Vagina (tissue), 2 donors: ENCODE measurements around the gene DNMT3B. TPM values are rescaled to one million over a fixed set of nuclear protein-coding genes. Genes with fewer than 3 reads are reported as not detected.

ENCODE experiments used
- DNase-seq, 2 donors: peaks; one replicate each; pipeline ENCODE4 v3.0.0-alpha.2; 2017; ENCODE audit errors: extremely low spot score in 2 of 2
- H3K27ac ChIP-seq: fragments of 200-600 bp; sonication (generic); one replicate; pipeline ENCODE4 v1.5.1; 2019
- H3K27me3 ChIP-seq: fragments of 200-600 bp; sonication (generic); one replicate; pipeline ENCODE4 v1.5.1; 2019
- H3K36me3 ChIP-seq, 2 donors: fragments of 200-600 bp; sonication (generic); one replicate each; pipeline ENCODE4 v1.5.1; 2017 to 2019
- H3K4me1 ChIP-seq: fragments of 200-600 bp; sonication (generic); one replicate; pipeline ENCODE4 v1.5.1; 2019
- H3K4me3 ChIP-seq, 2 donors: fragments of 200-600 bp; sonication (generic); 1 replicate in 1 of 2; 2 replicates in 1 of 2; pipeline ENCODE4 v1.5.1; 2016 to 2019
- H3K9me3 ChIP-seq: fragments of 200-600 bp; sonication (generic); one replicate; pipeline ENCODE4 v1.5.1; 2019
- POLR2A ChIP-seq, 2 donors: fragments of 450-650 bp; IDR thresholded peaks; one replicate each; pipeline ENCODE4 v1.6.1; 2017; ENCODE audit warnings: antibody characterized with exemption in 2 of 2, mild to moderate bottlenecking in 2 of 2, moderate library complexity in 2 of 2
- POLR2AphosphoS5 ChIP-seq, 2 donors: sonication (generic); formaldehyde crosslinking; IDR thresholded peaks; one replicate each; pipeline ENCODE4 v1.9.0; 2017; ENCODE audit warnings: antibody characterized with exemption in 2 of 2, mild to moderate bottlenecking in 2 of 2, low read depth in 1 of 2; ENCODE audit not compliant: insufficient read depth in 1 of 2
- intact Hi-C: fragments of 100-400 bp; cut with DNase I; formaldehyde crosslinking; loops from one replicate; pipeline ENCODE4 v1.15.1; 2023
- total RNA-seq: library from RNA; depleted of rRNA; stranded (reverse); fragments of >200 nt; gene quantifications from one replicate; pipeline ENCODE4 v1.2.3, GENCODE V29; 2016
- TF ChIP-seq, protein P1 (sequence below), 3 experiments: fragments of 450-650 bp in 2 of 3; fragments of 200-600 bp in 1 of 3; sonication (generic) in 1 of 3; IDR thresholded peaks; one replicate each; pipeline ENCODE4 v1.5.1; 2017 to 2019; ENCODE audit warnings: antibody characterized with exemption in 3 of 3, mild to moderate bottlenecking in 2 of 3, moderate library complexity in 2 of 3

The DNMT3B gene
- total RNA-seq, 1 donor from 2014 or later = 1.2 TPM

DNA sequence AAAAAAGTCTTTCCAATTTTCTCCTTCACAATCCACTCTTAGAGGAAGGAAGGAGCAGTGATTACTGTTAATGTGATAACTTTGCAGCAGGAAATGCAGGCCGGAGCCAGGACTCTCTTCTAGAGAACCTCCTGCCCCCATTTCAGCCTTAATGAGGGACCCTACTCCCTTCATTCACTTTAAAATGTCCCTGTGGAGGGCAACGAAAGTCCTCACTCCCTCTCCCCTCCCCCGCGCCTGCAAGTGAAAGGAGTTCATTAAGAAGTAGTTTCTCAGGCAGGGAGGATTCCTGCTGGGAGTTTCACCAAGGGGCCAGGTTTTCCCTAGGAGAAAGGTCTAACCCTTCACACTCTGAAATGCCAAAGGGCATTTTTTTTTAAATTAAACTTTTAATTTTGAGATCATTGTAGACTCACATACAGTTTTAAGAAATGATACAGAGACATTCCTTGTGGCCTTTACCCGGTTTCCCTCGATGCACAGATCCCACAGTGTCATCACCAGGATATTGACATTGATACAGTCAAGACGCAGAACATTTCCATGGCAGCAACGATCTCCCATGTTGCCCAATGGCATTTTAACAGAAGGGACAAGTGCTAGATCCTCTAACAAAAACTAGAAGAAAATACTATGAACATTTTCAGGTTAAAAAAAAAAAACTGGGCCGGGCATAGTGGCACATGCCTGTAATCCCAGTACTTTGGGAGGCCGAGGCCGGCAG, 12.1 kb upstream of the DNMT3B start:
- no peak overlapping the region for H3K4me3 ChIP-seq
- no peak overlapping the region for H3K27ac ChIP-seq
- H3K9me3 ChIP-seq = no peaks in the 10 kb centered on the region
- no peaks in the 10 kb centered on the region for H3K36me3 ChIP-seq
- no peak for TF ChIP-seq POLR2AphosphoS5 (IDR thresholded peaks at IDR 0.05; ENCODE audit: insufficient read depth in 1 of 2, low read depth in 1 of 2)
- TF ChIP-seq POLR2A (IDR thresholded peaks at IDR 0.05) = no peak
- TF ChIP-seq, protein P1, sequence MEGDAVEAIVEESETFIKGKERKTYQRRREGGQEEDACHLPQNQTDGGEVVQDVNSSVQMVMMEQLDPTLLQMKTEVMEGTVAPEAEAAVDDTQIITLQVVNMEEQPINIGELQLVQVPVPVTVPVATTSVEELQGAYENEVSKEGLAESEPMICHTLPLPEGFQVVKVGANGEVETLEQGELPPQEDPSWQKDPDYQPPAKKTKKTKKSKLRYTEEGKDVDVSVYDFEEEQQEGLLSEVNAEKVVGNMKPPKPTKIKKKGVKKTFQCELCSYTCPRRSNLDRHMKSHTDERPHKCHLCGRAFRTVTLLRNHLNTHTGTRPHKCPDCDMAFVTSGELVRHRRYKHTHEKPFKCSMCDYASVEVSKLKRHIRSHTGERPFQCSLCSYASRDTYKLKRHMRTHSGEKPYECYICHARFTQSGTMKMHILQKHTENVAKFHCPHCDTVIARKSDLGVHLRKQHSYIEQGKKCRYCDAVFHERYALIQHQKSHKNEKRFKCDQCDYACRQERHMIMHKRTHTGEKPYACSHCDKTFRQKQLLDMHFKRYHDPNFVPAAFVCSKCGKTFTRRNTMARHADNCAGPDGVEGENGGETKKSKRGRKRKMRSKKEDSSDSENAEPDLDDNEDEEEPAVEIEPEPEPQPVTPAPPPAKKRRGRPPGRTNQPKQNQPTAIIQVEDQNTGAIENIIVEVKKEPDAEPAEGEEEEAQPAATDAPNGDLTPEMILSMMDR (IDR thresholded peaks at IDR 0.05) = no peak
- no peak for DNase-seq
- intact Hi-C loops = no loop called here
- no peaks in the 10 kb centered on the region for H3K4me1 ChIP-seq
- H3K27me3 ChIP-seq = no peaks in the 10 kb centered on the region

DNA sequence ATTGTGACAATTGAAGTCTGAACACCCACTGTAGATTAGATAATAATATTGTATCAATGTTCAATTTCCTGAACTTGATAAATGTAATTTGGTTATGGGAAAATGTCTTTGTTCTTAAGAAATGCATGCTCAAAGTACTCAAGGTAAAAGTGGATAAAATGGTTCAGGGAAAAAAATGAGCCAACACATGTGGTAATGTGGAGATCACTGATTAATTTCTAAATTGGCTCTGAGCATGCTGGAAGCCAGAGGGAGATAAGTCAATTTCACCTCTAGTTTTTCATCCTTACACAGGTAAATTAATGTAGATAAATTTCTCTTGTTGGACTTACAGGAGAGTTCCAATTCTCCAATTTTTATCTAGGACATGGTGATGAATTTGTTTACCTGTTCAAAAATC, 10.9 kb upstream of the DNMT3B start:
- Histone ChIP-seq H3K27ac (no peak overlapping the region), H3K27me3 (no peaks in the 10 kb centered on the region), H3K4me3 (no peak overlapping the region), H3K9me3 (no peaks in the 10 kb centered on the region), H3K4me1 (no peaks in the 10 kb centered on the region), H3K36me3 (no peaks in the 10 kb centered on the region)
- intact Hi-C loops = no loop called here
- TF ChIP-seq POLR2A (IDR thresholded peaks at IDR 0.05) = no peak
- TF ChIP-seq, protein P1 (IDR thresholded peaks at IDR 0.05) = no peak
- TF ChIP-seq POLR2AphosphoS5 (IDR thresholded peaks at IDR 0.05; ENCODE audit: insufficient read depth in 1 of 2, low read depth in 1 of 2) = no peak
- no peak for DNase-seq

DNA sequence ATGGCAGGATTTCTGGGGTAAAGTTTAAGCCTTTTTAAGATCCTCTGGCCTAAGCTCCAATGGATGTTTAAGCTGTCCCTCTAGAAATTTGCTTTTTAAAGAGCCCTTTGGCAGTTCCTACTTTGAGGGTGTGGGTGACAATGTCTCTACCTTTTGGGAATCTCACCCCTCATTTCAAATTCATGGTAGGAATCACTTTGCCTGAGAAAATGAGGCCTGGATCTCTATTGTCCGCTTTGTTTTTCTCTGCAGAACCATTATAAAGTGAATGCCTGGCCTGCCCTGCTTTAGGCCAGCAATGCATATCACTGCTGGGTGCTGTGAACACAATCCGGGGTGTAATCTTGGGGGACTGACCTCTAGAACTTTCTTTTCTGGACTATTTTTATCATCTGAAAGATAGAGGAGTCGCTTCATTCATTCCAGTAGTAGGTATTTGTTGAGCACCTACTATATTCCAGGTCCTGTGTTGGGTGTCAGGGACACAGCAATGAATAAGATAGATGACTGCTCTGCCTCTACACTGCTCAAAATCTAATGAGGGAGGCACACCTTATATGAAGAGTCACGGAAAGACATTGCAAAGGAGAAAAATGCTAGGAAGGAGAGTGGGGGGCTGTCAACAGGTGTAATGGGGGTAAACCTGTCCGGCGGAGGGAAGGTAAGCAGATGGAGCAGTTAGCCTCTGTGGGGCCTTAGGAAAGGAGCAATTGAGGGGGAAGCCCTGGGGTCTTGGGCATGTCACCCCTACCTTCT, 10.3 kb upstream of the DNMT3B start:
- no peak for DNase-seq
- intact Hi-C loops = no loop called here

GRCh38 chr20:32752458-32753250, 9.5 kb upstream of the DNMT3B start:
- H3K9me3 ChIP-seq = no peaks in the 10 kb centered on the region
- H3K4me3 ChIP-seq = no peak overlapping the region
- TF ChIP-seq POLR2A (IDR thresholded peaks at IDR 0.05) (no peak), POLR2AphosphoS5 (IDR thresholded peaks at IDR 0.05; ENCODE audit: insufficient read depth in 1 of 2, low read depth in 1 of 2) (no peak)
- TF ChIP-seq, protein P1 (IDR thresholded peaks at IDR 0.05) = no peak
- H3K36me3 ChIP-seq = no peaks in the 10 kb centered on the region
- no peak overlapping the region for H3K27ac ChIP-seq
- intact Hi-C loops = no loop called here
- DNase-seq = no peak
- H3K4me1 ChIP-seq = no peaks in the 10 kb centered on the region
- H3K27me3 ChIP-seq = no peaks in the 10 kb centered on the region

More for the DNA sequence above, 10.3 kb upstream of the DNMT3B start:
- Histone ChIP-seq H3K27ac (no peak overlapping the region), H3K9me3 (no peaks in the 10 kb centered on the region), H3K4me1 (no peaks in the 10 kb centered on the region), H3K4me3 (no peak overlapping the region), H3K27me3 (no peaks in the 10 kb centered on the region), H3K36me3 (no peaks in the 10 kb centered on the region)
- no peak for TF ChIP-seq POLR2AphosphoS5 (IDR thresholded peaks at IDR 0.05; ENCODE audit: insufficient read depth in 1 of 2, low read depth in 1 of 2)

DNA sequence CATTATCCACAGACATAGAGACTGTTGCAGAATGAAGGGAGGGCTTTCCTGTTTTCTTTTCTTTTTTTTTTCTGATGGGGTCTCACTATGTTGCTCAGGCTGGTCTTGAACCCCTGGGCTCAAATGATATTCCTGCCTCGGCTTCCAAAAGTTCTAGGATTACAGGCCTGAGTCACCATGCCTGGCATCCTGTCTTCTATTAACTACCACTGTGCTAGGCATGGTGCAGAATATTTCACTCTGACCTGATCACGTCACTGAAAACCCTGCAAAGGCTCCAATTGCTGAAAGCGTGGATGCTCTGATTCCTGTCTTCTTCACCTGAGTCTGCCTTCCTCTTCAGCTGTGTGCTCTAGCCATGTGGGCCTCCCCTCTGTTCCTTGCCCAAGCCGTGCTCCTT, 8.5 kb upstream of the DNMT3B start:
- no peak for DNase-seq
- no peak overlapping the region for H3K27ac ChIP-seq
- intact Hi-C loops = no loop called here

More for the DNA sequence above, 8.5 kb upstream of the DNMT3B start:
- H3K9me3 ChIP-seq = no peaks in the 10 kb centered on the region
- TF ChIP-seq POLR2AphosphoS5 (IDR thresholded peaks at IDR 0.05; ENCODE audit: insufficient read depth in 1 of 2, low read depth in 1 of 2) (no peak), POLR2A (IDR thresholded peaks at IDR 0.05) (no peak)
- TF ChIP-seq, protein P1 (IDR thresholded peaks at IDR 0.05) = no peak
- H3K36me3 ChIP-seq = no peaks in the 10 kb centered on the region
- H3K4me3 ChIP-seq = no peak overlapping the region
- H3K4me1 ChIP-seq = no peaks in the 10 kb centered on the region
- no peaks in the 10 kb centered on the region for H3K27me3 ChIP-seq
